HG03060 (cell line): Measurements from ENCODE around the gene SPEF2.

ENCODE experiments used
- ATAC-seq: cut with Tn5 transposase; IDR thresholded peaks from one replicate; pipeline ENCODE4 v1.9.1; 2021; ENCODE audit warnings: low read depth, moderate number of reproducible peaks; ENCODE audit not compliant: unreplicated experiment

SPEF2 gene, protein sequence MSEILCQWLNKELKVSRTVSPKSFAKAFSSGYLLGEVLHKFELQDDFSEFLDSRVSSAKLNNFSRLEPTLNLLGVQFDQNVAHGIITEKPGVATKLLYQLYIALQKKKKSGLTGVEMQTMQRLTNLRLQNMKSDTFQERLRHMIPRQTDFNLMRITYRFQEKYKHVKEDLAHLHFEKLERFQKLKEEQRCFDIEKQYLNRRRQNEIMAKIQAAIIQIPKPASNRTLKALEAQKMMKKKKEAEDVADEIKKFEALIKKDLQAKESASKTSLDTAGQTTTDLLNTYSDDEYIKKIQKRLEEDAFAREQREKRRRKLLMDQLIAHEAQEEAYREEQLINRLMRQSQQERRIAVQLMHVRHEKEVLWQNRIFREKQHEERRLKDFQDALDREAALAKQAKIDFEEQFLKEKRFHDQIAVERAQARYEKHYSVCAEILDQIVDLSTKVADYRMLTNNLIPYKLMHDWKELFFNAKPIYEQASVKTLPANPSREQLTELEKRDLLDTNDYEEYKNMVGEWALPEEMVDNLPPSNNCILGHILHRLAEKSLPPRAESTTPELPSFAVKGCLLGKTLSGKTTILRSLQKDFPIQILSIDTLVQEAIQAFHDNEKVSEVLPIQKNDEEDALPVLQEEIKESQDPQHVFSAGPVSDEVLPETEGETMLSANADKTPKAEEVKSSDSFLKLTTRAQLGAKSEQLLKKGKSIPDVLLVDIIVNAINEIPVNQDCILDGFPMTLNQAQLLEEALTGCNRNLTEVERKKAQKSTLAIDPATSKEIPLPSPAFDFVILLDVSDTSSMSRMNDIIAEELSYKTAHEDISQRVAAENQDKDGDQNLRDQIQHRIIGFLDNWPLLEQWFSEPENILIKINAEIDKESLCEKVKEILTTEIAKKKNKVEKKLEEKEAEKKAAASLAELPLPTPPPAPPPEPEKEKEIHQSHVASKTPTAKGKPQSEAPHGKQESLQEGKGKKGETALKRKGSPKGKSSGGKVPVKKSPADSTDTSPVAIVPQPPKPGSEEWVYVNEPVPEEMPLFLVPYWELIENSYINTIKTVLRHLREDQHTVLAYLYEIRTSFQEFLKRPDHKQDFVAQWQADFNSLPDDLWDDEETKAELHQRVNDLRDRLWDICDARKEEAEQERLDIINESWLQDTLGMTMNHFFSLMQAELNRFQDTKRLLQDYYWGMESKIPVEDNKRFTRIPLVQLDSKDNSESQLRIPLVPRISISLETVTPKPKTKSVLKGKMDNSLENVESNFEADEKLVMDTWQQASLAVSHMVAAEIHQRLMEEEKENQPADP (N-terminal part only)

DNA sequence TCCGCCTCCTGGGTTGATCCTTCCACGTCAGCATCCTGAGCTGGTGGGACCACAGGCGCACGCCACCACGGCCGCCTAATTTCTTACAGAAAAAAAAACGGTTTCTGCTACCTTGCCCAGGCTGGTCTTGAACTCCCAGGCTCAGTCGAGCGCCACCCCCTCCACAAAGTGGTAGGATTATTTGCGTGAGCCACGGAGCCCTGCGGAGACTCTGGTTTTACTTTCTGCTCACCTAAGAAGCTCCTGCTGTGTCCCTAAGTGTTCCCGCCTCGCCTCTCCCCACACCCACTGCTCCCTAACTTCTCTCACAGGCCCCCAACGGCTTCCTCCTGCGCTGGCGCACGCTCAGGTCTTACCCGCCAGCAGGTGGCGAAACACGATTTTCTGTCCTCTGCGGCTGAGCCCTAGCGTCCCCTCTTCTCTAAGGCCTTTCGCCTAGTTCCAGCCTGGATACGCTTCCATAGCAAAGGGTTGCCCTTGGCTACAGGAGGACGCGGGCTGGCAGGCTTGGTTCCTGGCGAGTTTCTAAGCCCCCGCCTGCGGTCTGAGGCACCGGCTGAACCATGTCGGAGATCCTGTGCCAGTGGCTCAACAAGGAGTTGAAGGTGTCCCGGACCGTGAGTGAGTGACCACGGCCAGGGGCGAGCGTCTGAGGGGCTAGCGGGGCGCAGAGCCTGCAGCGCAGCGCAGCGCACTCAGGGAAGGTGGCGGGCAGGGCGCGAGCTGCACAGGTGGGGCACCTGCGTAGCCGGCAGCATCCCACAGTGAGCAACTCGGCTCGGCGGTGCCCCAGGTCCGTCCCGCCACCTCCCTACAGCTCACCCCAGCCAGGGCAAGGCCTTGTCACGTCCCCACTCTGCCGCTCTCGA lies at the start of gene SPEF2:
TSS of gene SPEF2 (plus strand) at position 429 of the 869 bp plus-strand sequence. CDS start at position 564, 135 bp downstream.
- peak; percentile 50 for ATAC-seq

DNA sequence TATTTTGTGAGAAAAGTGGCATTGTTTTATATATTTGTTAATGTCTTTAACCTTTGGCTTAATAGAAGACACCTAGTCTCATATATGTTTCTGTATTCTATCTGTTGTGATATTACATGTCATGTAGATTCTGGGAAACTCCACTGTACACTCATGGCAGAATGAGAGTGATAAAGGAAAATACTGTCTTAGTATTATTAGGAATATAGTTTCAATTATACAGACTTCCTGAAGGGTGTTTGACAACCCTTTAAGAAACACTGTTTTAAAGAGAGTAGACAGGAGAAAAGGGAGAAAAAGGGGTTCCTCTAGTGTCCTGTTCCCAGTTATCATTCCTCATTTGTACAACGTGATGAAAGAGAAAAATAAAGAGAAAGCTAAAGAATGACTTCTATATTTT lies 42.1 kb upstream of the SPEF2 start:
- ATAC-seq = no peak

DNA sequence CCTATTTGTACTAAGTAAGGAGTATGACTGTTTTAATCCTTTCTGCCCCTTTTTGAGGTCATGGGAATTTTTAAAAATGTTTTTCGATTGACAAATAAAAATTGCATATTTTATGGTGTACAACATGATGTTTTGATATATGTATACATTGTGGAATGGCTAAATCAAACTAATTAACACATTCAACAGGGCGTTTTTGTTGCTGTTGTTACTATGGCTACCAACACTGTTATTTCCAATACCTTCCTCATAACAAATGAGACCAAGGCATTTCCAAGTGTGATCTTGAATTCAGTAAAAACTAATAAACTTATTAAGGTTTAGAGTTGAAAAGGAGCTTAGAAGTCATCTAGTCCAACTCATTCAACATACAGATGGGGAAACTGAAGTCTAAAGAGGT lies 30.2 kb upstream of the SPEF2 start:
- no peak for ATAC-seq

DNA sequence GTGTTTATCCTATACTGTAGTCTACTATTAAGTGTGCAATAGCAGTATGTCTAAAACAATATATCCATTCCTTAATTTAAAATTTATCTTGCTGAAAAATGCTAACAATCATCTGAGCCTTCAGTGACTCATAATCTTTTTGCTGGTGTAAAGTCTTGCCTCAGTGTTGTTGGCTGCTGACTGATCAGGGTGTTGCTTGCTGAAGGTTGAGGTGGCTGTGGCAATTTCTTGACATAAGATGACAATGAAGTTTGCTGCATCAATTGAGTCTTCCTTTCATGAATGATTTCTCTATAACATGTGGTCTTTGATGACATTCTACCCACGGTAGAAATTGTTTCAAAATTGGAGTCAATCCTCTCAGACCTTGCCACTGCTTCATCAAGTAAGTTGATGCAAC lies 24.3 kb upstream of the SPEF2 start:
- no peak for ATAC-seq

DNA sequence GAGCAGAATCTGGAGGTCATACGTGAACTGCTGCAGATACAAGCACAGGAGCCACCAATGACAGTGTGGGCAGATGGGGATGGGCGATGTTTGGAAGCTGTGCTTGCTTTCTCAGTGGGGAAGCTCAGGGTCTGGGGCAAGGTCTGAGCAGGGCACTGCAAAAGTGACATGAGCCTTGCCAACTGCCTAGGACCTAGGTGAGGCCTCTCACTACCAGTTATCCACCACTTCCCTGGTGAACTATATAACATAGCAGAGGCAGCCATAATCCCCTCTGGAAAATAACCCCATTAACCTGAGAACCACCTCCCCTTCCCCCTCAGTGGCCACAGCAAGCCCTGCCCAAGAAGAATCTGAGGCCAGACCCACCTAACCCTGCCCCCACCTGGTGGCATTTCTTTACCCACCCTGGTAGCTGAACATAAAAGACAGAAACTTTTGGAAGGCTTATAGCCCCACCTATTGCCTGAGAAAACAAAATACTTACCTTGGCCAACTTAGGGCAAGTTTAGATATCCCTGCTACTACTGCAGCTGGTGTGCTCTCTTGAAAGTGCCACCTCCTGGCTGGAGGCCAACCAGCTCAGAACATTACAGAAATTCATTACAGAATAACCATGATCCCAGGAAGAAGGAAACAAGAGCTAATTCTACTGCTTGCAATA lies 18.8 kb upstream of the SPEF2 start:
- no peak for ATAC-seq

DNA sequence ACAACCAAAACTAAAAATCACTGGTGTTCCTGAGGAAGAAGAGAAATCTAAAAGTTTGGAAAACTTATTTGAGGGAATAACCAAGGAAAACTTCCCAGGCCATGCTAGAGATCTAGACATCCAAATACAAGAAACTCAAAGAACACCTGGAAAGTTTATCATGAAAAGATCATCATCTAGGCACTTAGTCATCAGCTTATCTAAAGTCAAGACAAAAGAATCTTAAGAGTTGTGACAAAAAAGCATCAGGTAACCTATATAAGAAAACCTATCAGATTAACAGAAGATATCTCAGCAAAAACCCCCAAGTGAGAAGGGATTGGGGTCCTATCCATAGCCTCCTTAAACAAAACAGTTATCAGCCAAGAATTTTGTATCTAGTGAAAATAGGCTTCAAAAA lies 17.1 kb upstream of the SPEF2 start:
- ATAC-seq = no peak

DNA sequence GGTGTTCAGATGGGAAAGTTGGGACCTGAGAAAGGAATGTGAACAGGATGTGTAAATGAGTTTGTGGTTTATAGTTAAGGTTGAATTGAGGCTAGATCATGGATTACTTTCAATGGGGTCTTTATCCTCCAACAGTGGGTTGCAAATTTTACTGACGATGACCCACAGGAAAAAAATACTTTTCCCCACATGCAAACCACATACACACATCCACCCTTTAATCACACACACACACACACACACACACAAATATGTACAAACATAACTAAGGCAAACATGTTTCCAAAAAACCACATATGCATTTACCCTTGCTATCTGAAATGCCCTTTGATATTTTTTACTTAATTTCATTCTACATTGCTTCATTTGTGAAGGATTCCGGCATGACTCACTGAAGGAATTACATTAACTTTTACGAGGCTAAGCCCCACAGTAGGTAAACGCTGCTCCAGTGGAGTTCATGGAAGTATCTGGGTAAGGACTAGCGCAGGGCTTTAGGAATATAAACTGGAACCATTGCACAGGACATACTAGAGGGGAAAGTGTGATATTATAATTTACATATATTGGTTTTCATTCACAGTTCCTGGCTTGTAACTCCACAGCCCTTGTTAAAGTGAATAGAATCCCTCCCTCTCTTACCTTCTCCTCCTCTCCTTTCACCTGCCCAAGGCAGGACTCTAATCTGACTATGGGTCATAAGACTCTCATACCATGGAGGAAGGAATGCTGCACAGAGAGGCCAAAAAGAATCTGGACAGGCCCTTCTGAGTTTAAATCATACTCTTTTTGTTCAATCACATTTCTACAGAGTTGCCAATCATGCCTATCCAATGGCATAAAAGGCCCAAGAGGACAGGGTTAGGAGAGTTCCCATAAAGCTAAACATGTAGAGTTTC lies 8.5 kb upstream of the SPEF2 start:
- ATAC-seq = no peak

DNA sequence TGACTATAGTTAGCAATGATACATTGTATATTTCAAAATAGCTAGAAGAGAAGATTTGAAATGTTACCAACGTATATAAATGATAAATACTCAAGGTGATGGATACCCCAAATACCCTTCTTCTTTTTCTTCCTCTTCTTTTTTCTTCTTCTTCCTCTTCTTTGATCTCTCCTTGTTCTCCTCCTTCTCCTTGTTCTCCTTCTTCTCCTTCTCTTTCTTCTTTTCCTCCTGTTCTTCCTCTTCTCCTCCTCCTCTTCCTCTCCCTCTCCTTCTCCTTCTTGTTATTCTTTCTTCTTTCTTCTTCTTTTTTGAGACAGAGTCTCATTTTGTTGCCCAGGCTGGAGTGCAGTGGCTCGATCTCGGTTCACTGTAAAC lies 616 bp upstream of the SPEF2 start:
- no peak for ATAC-seq

DNA sequence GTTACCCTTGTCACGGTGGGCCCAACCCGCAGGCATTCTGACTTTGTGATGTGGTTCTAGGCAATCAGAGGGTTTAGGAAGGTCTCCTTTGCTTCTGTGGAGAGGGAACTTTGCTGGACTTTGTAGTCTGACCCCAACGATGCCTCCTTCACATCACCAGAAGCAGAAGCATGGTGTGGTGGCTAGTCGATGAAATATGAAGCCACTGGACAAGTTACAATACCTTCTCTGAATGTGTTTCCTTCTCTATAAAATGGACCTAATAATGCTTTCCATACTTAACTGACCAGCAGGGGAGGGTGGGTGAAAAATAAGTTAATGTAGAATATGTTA lies 607 bp downstream of the SPEF2 start:
- no peak for ATAC-seq

DNA sequence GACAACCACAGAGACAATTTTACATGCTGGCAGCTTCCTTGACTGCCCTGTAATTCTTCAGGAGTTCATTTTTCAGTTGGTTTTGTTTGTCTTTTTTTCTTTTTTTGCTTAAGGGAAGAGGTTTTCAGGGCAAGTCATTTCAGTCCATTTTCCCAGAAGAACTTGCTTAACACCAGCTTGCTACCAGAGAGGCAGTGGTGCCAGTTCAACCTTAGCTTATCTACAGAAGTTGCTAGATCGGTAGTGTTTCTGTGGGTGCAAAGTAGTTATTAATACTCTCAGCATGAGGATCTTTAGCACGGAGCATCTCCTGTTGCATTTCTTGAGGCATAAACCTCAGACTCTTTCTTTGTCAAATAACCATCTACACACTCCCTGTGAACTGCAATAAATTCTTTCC lies 1.1 kb downstream of the SPEF2 start:
- ATAC-seq = no peak

DNA sequence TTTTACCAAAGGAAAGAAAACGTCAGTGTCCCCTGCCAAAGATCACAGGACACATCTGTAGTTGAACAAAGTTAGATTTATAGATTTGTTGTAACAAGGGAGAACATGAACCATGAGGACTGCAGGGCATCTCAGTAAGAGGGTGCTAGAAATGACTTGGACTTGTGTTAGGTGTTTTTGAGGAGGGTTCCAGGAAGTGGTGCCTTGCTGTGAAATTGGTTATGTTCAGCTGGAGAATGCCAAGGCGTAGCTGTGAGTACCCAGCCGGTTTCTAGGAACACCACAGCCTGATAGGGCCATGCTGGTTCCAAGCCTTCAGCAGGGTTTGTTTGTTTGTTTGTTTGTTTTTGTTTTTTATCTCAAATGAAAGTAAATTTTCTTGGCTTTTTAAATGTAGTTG lies 5.3 kb downstream of the SPEF2 start:
- no peak for ATAC-seq

DNA sequence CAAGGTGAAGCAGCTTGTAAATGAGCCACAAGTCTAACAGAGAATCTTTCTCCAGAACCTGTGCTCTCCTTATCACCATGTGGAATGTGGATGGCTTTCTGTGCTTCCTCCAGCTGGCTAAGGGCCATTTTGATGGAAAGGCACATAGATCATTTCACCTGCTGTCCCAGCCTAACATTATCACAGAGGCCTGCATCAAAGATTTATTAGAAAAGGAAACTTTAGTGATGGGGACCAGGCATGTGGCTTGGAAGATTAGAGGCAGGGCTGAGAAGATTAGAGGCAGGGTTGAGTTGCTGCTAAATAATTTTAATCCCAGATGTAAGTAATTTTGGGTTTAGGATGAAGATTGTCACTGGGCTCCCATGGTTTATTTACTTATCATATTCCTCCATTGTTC lies 6.3 kb downstream of the SPEF2 start:
- ATAC-seq = no peak

DNA sequence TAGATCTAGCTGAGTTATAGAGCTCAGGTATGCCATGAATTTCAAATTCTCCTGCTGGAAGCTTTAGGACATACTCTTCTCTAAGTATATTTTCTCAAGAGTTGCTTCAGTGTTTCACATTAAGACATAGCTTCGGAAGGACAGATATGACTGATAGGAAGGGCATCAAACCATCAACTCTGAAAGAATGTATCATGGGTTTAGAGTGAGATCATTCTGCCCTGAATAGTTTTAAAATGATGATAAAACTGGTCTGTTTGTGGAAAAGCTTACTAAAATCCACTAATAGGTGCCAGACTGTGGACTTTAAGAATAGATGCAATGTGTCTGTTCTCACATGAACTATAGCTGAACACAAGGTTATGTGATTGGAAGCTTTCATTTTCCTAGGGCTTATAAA lies 8.4 kb downstream of the SPEF2 start:
- no peak for ATAC-seq

DNA sequence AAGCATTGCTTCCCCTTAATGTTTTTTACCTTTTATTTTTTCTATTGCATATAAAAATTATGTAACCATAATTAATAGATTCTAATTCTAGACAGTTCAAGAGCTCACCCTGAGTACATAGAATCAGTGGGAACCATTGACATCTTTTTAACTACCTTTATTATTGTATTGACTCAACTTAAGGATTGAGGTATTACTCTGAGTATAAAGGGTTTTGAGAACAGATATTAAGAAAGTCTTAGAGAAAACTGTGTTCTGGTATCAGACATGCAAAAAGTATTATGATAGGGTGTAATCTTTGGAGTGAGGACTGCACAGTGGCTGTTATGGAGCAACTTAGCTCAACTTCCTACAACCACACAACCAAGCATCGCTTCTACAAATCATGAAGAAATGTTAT lies 8.9 kb downstream of the SPEF2 start:
- no peak for ATAC-seq

DNA sequence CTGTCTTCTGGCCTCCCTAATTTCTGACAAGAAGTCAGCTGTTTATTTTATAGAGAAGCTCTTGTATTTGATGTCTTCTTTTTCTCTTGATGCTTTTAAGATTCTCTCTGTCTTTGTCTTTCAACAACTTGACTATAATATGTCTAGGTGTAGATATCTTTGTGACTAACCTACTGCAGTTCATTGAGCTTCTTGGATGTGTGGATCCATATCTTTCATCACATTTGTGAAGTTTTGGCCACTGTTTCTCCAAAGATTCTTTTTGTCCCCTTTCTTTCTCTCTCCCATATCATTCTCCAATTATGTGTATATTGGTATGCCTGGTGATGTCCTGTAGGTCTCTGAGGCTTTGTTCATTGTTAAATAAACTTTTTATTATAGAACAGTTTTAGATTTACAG lies 16.7 kb downstream of the SPEF2 start:
- ATAC-seq = no peak

DNA sequence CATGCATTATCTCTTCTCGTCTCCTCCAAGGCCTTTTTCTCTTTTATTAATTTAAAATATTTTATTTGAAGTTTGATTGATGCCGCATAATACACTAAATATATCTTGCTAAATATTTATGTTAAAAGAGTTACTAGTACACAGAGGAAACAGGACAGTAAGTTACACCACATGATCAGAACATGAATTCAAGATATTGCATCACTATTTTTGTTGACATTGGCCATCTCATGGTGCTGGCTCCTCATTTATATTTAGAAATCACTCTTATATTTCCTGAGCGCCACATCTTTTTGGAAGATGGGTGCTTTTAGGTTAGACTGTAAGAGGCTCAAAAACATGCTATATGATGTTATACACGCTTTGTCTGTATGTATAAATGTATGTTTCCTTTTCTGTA lies 23.0 kb downstream of the SPEF2 start:
- ATAC-seq = no peak

DNA sequence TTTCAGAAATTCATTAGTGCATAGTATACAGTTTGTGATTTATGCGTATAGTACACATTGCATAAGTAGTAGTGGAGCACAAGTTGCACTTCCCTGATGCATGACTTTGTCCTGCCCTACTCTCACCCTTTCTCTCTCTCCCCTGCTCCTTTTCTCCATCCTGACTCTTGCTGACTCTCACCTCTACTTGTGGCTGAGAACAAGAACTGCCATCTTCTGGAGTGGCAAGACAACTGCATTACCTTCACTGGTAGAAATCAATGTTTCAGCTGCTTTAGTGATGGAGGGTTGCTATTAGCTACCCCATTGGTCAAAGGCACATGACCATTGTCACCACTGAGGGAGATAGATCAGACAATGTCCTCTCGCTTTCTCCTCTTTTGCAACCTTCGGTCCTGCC lies 26.9 kb downstream of the SPEF2 start:
- no peak for ATAC-seq

DNA sequence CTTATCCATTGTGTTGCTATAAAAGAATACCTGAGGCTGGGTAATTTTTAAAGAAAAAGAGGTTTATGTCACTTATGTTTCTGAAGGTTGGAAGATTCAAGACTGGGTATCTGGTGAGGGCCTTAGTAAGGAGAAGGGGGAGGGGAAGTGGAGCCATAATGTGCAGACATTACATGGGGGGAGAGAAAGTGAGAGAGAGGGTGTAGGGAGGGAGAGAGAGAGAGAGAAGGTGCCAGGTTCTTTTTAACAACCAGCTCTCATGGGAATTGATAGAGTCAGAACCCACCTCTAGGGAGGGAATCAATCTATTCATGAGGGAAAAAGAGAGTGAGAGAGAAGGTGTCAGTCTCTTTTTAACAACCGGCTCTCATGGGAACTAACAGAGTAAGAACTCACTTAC lies 29.5 kb downstream of the SPEF2 start:
- no peak for ATAC-seq

DNA sequence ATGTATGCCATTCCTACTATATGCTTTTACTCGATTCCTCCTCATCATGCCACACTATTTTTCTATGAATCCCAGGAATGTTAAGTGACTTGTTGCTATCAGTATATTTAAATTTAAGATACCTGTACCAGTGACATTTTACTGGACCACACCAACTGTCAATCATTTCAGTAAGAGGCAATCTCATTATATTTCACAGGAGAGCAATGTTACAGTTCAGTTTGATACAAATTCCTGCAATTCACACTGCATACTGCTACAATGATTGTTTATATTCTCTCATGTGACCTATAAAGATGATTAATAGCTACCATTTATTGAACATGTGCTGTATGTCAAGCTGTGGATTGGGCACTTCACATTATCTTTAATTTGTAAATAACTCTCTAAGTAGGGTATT lies 30.0 kb downstream of the SPEF2 start:
- no peak for ATAC-seq
